Fibroblast of lung (primary cell): ENCODE measurements around the gene XPNPEP2. TPM values are rescaled to one million over a fixed set of nuclear protein-coding genes. Genes with fewer than 3 reads are reported as not detected.

Source experiments
- DNase-seq, 2 donors: peaks; one replicate each; pipeline versions ENCODE4 v3.0.0 to v3.0.0-alpha.2; 2010; ENCODE audit warnings: low read depth in 2 of 2
- H2AFZ ChIP-seq: 2 replicates; pipeline ENCODE4 v1.5.1; 2012; ENCODE audit warnings: low read length, control low read depth, inconsistent platforms
- H3K27ac ChIP-seq: 2 replicates; pipeline ENCODE4 v1.5.1; 2011; ENCODE audit warnings: low read length, control low read depth; ENCODE audit not compliant: insufficient read depth
- H3K27me3 ChIP-seq: 2 replicates; pipeline ENCODE4 v1.5.1; 2011; ENCODE audit warnings: mild to moderate bottlenecking, low read length; ENCODE audit not compliant: control insufficient read depth, insufficient read depth
- H3K36me3 ChIP-seq: 2 replicates; pipeline ENCODE4 v1.5.1; 2011; ENCODE audit warnings: low read length; ENCODE audit not compliant: control insufficient read depth, insufficient read depth
- H3K4me1 ChIP-seq: 2 replicates; pipeline ENCODE4 v1.5.1; 2011; ENCODE audit warnings: low read length; ENCODE audit not compliant: control insufficient read depth, insufficient read depth; ENCODE audit errors: extremely low read depth
- H3K4me2 ChIP-seq: 2 replicates; pipeline ENCODE4 v1.5.1; 2011; ENCODE audit warnings: low read length, control low read depth; ENCODE audit not compliant: insufficient read depth; ENCODE audit errors: extremely low read depth
- H3K4me3 ChIP-seq, 4 experiments: fragments of 200-600 bp in 1 of 4; sonication (generic) in 1 of 4; replicated peaks in 1 of 4; 2 replicates each; pipeline ENCODE4 v1.5.1; 2011 to 2016; ENCODE audit warnings: low read length in 4 of 4, low read depth in 3 of 4, mild to moderate bottlenecking in 3 of 4, control low read depth in 2 of 4, inconsistent platforms in 1 of 4, mixed read lengths in 1 of 4; ENCODE audit not compliant: insufficient read depth in 1 of 4; ENCODE audit errors: control extremely low read depth in 1 of 4
- H3K79me2 ChIP-seq: 2 replicates; pipeline ENCODE4 v1.5.1; 2012; ENCODE audit warnings: mild to moderate bottlenecking, low read length, inconsistent platforms; ENCODE audit not compliant: control insufficient read depth, insufficient read depth
- H3K9ac ChIP-seq: 2 replicates; pipeline ENCODE4 v1.5.1; 2011; ENCODE audit warnings: mild to moderate bottlenecking, low read length, control low read depth; ENCODE audit not compliant: insufficient read depth
- H3K9me3 ChIP-seq: 2 replicates; pipeline ENCODE4 v1.5.1; 2012; ENCODE audit warnings: low read depth, low read length; ENCODE audit not compliant: control insufficient read depth, insufficient read depth
- H4K20me1 ChIP-seq: 2 replicates; pipeline ENCODE4 v1.5.1; 2011; ENCODE audit warnings: low read length; ENCODE audit not compliant: control insufficient read depth, insufficient read depth; ENCODE audit errors: extremely low read depth
- EZH2 ChIP-seq: IDR thresholded peaks from 2 replicates; pipeline ENCODE4 v1.5.1; 2012; ENCODE audit warnings: low read length, control low read depth, mild to moderate bottlenecking; ENCODE audit errors: missing control alignments
- polyA plus RNA-seq, 2 donors: library from polyadenylated mRNA; depleted of rRNA in 1 of 2; stranded (reverse) in 1 of 2; unstranded in 1 of 2; fragments of >200 nt; gene quantifications; 2 replicates each; pipeline ENCODE4 v1.2.1, GENCODE V29; 2011 to 2012; ENCODE audit warnings: missing spikeins in 1 of 2
- total RNA-seq: library from RNA; depleted of rRNA; stranded (reverse); fragments of >200 nt; gene quantifications from 2 replicates; pipeline ENCODE4 v1.2.1, GENCODE V29; 2014
- TF ChIP-seq, protein P1 (sequence below), 2 donors: IDR thresholded peaks in 1 of 2; conservative IDR thresholded peaks in 1 of 2; 1 replicate in 1 of 2; 2 replicates in 1 of 2; pipeline ENCODE4 v1.5.1; 2011 to 2012; ENCODE audit warnings: low read length in 2 of 2, control low read depth in 1 of 2, inconsistent platforms in 1 of 2, low read depth in 1 of 2, mild to moderate bottlenecking in 1 of 2

XPNPEP2 gene
- total and polyA plus RNA-seq, 2 donors (not counting 1 experiment from before 2014, with no cell fraction given): 0.16 to 0.17 TPM

DNA sequence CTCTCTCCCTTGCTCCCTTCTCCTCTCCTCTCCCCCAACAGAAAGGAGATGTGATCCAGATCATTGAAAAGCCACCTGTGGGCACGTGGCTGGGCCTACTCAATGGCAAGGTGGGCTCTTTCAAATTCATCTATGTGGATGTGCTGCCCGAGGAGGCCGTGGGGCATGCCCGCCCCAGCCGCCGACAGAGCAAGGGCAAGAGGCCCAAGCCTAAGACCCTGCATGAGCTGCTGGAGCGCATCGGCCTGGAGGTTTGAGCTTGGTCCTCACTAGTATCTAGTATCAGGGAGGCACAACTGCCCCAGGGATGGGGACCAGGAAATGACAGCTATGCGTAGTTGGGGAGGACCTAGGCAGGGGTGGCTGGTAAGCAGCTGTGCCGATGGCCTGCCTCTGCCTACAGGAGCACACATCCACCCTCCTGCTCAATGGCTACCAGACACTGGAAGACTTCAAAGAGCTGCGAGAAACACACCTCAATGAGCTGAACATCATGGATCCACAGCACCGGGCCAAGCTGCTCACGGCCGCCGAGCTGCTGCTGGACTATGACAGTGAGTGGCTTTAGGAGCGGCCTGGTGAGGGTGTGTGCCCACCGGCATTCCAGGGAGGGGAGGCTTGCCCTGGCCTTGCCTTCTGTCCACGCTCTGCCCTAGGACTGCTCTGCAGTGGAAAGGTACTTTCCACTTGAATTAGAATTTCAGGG, 54.0 kb downstream of the XPNPEP2 start:
- no peak overlapping the region for H3K27ac ChIP-seq
- no peaks in the 10 kb centered on the region for H3K27me3 ChIP-seq

DNA sequence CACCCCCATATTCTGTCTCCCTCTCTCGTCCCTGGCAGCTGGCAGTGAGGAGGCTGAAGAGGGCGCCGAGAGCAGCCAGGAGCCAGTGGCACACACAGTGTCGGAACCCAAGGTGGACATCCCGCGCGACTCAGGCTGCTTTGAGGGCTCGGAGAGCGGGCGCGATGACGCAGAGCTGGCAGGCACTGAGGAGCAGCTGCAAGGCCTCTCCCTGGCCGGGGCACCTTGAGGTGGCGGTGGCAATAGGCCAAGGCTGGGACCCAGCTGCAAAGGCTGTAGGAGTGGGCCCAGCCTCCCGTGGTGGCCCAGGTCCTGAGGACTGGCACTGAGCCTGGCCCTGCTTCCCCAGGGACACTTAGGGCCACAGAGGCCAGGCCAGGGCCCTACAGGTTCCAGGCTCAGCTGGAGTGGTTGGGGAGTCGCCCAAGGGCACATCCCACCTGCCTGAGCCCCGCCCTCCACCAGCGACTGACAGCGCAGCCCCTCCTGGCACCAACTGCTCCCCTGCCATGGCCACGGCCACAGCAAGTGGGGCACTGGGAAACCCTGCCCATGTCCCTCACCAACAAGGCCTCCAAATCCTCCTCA, 54.9 kb downstream of the XPNPEP2 start:
- Histone ChIP-seq H3K79me2 (no peaks in the 10 kb centered on the region), H3K4me2 (no peak overlapping the region), H2AFZ (no peak overlapping the region), H3K27ac (no peak overlapping the region), H3K27me3 (no peaks in the 10 kb centered on the region), H4K20me1 (no peaks in the 10 kb centered on the region), H3K4me1 (no peaks in the 10 kb centered on the region), H3K36me3 (no peaks in the 10 kb centered on the region), H3K9ac (no peak overlapping the region), H3K9me3 (no peaks in the 10 kb centered on the region), H3K4me3 (no peak overlapping the region)
- TF ChIP-seq, protein P1, sequence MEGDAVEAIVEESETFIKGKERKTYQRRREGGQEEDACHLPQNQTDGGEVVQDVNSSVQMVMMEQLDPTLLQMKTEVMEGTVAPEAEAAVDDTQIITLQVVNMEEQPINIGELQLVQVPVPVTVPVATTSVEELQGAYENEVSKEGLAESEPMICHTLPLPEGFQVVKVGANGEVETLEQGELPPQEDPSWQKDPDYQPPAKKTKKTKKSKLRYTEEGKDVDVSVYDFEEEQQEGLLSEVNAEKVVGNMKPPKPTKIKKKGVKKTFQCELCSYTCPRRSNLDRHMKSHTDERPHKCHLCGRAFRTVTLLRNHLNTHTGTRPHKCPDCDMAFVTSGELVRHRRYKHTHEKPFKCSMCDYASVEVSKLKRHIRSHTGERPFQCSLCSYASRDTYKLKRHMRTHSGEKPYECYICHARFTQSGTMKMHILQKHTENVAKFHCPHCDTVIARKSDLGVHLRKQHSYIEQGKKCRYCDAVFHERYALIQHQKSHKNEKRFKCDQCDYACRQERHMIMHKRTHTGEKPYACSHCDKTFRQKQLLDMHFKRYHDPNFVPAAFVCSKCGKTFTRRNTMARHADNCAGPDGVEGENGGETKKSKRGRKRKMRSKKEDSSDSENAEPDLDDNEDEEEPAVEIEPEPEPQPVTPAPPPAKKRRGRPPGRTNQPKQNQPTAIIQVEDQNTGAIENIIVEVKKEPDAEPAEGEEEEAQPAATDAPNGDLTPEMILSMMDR (conservative IDR thresholded peaks at IDR 0.05 in 1 of 2, IDR thresholded peaks at IDR 0.05 in 1 of 2; ENCODE audit: low read depth in 1 of 2, low read length in 2 of 2): no peak
- TF ChIP-seq EZH2: no peak
- no peak for DNase-seq

More for the DNA sequence above, 54.0 kb downstream of the XPNPEP2 start:
- Histone ChIP-seq H3K4me3 (no peak overlapping the region), H3K9me3 (no peaks in the 10 kb centered on the region), H3K79me2 (no peaks in the 10 kb centered on the region), H3K4me1 (no peaks in the 10 kb centered on the region), H2AFZ (no peak overlapping the region), H3K4me2 (no peak overlapping the region), H3K9ac (no peak overlapping the region), H3K36me3 (no peaks in the 10 kb centered on the region), H4K20me1 (no peaks in the 10 kb centered on the region)
- TF ChIP-seq, protein P1 (conservative IDR thresholded peaks at IDR 0.05 in 1 of 2, IDR thresholded peaks at IDR 0.05 in 1 of 2; ENCODE audit: low read depth in 1 of 2, low read length in 2 of 2): no peak
- no peak for TF ChIP-seq EZH2
- DNase-seq: no peak

DNA sequence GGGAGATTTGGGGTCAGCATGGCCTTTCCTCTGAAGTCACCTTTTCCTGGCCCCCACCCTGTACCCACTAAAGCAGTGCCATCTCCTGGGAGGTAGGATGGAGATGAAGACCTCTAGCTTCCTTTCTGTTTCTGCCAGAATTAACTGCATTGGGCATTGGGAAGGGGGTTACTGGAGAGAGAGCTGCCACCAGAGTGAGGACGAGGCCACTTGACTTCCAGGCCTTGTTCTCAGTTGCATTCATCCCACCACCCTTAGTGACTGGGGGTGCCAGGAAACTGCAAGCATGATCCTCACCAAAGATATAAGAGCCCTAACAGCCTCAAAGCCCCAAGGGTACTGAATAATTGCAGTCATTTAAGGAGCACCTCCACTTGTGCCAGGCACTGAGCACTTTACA, 56.8 kb downstream of the XPNPEP2 start:
- no peak overlapping the region for H3K4me2 ChIP-seq
- no peak overlapping the region for H3K9ac ChIP-seq
- H3K36me3 ChIP-seq: no peaks in the 10 kb centered on the region
- no peak for TF ChIP-seq EZH2
- TF ChIP-seq, protein P1 (conservative IDR thresholded peaks at IDR 0.05 in 1 of 2, IDR thresholded peaks at IDR 0.05 in 1 of 2; ENCODE audit: low read depth in 1 of 2, low read length in 2 of 2): no peak
- no peak overlapping the region for H2AFZ ChIP-seq
- H3K4me3 ChIP-seq: no peak overlapping the region
- H3K9me3 ChIP-seq: no peaks in the 10 kb centered on the region
- no peaks in the 10 kb centered on the region for H3K27me3 ChIP-seq
- no peaks in the 10 kb centered on the region for H3K4me1 ChIP-seq
- no peak overlapping the region for H3K27ac ChIP-seq
- H4K20me1 ChIP-seq: no peaks in the 10 kb centered on the region
- DNase-seq: no peak
- H3K79me2 ChIP-seq: no peaks in the 10 kb centered on the region
